ENCODE data around the gene TBC1D23. TPM values are rescaled to one million over a fixed set of nuclear protein-coding genes. Genes with fewer than 3 reads are reported as not detected.
"Not testable (repeated sequence)": the region's sequence is repeated elsewhere in the genome, so short reads cannot be mapped to it uniquely, and the experiment has no call there.

Gene TBC1D23
- total and polyA plus RNA-seq, 11 donors = 13.6 to 41.7 (median 32.9) TPM

DNA sequence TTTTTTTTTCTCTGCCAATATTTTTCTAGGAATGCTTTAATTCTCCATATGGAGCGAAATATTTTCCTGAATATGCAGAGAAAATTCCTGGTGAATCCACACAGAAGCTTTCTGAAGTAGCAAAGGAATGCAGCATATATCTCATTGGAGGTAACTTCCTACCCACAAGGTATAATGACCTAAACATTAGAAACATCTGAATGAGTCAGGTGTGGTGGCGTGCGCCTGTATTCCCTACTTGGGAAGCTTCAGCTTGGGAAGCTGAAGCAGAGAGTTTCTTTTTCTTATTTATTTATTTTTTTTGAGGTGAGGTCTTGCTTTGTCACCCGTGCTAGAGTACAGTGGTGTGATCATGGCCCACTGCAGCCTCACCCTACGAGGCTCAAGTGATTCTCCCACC, 79.0 kb downstream of the TBC1D23 start:
- no peak for ATAC-seq
- Histone ChIP-seq H3K27ac (no peak overlapping the region), H3K27me3 (no peaks in the 10 kb centered on the region), H3K36me3 (peaks cover 0 to 63% (median 46%) of the 10 kb centered on the region in 9 donors), H3K9me3 (peaks cover 0 to 8% (median 0%) of the 10 kb centered on the region in 12 donors), H3K4me3 (no peak overlapping the region), H3K4me1 (peaks cover 0 to 14% (median 9%) of the 10 kb centered on the region in 12 donors)
- WGBS, 4 donors = 94 to 97% (median 97%) methylated on average over 5 of the region's 5 CpGs
- intact Hi-C loops (cut with DNase I) = loop anchor here in 3 of 10 donors (5.0 to 10.0 kb wide), 3 partner anchors 45 to 65 kb away; partner anchors contain the start of genes LNP1 (in 2 of the 3) and TOMM70 (in 2 of the 3)
- TF ChIP-seq, protein P1, sequence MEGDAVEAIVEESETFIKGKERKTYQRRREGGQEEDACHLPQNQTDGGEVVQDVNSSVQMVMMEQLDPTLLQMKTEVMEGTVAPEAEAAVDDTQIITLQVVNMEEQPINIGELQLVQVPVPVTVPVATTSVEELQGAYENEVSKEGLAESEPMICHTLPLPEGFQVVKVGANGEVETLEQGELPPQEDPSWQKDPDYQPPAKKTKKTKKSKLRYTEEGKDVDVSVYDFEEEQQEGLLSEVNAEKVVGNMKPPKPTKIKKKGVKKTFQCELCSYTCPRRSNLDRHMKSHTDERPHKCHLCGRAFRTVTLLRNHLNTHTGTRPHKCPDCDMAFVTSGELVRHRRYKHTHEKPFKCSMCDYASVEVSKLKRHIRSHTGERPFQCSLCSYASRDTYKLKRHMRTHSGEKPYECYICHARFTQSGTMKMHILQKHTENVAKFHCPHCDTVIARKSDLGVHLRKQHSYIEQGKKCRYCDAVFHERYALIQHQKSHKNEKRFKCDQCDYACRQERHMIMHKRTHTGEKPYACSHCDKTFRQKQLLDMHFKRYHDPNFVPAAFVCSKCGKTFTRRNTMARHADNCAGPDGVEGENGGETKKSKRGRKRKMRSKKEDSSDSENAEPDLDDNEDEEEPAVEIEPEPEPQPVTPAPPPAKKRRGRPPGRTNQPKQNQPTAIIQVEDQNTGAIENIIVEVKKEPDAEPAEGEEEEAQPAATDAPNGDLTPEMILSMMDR (IDR thresholded peaks at IDR 0.05) = no peak
- no peak for TF ChIP-seq POLR2A (IDR thresholded peaks at IDR 0.05)
- no peak for DNase-seq

DNA sequence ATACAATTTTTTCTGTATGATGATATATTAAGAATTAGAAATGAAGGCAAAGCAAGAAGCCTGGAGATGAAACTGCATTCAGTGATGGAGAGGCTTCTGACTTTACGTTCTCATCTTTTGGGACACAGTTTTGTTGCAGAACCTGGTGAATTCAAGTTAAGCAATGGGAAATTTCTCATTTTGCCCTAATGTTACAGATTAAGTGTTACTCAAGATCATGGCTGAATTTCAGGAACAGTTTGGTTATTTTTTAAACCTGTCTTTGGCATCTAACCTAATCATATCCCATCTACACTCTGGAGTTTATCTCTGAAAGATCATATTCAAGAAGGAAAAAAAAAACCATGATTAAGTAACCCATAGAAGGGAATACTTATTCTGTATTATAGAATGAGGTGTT, 79.7 kb downstream of the TBC1D23 start:
- WGBS, 4 donors = 92 to 98% (median 95%) methylated on average over 1 of the region's 1 CpG
- DNase-seq (no peak), ATAC-seq (no peak)
- TF ChIP-seq, protein P1 (IDR thresholded peaks at IDR 0.05) = no peak
- no peak for TF ChIP-seq POLR2A (IDR thresholded peaks at IDR 0.05)
- Histone ChIP-seq H3K27ac (no peak overlapping the region), H3K4me1 (peaks cover 0 to 13% (median 2%) of the 10 kb centered on the region in 12 donors), H3K9me3 (peaks cover 0 to 8% (median 0%) of the 10 kb centered on the region in 12 donors), H3K4me3 (no peak overlapping the region), H3K27me3 (no peaks in the 10 kb centered on the region), H3K36me3 (peaks cover 0 to 70% (median 53%) of the 10 kb centered on the region in 9 donors)
- intact Hi-C loops (cut with DNase I) = no loop called here

DNA sequence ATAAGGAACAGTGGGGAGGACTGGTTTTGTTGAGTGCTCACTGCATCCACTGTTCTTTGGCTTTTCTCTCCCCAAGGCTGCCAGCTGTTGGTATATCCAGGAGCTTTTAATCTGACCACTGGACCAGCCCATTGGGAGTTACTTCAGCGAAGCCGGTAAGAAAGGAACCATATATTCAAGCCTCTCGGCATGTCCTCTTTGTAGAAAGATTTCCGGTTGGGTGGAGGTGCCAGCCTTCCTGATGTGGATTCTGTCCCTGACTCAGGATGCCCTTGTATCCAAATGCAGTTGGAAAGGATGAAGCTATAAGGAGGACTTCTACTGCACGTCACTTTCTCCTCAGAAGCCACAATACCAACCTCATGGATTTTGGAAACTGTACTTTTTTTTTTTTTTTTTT, 87.9 kb downstream of the TBC1D23 start:
- TF ChIP-seq POLR2A (IDR thresholded peaks at IDR 0.05) = no peak
- TF ChIP-seq, protein P1 (IDR thresholded peaks at IDR 0.05) = no peak
- H3K4me3 ChIP-seq = no peak overlapping the region
- peaks cover 0 to 14% (median 0%) of the 10 kb centered on the region in 12 donors for H3K4me1 ChIP-seq
- no peaks in the 10 kb centered on the region for H3K27me3 ChIP-seq
- no peaks in the 10 kb centered on the region for H3K9me3 ChIP-seq
- intact Hi-C loops (cut with DNase I) = no loop called here
- WGBS, 4 donors = 83 to 92% (median 88%) methylated on average over 5 of the region's 5 CpGs
- H3K27ac ChIP-seq = no peak overlapping the region
- peaks cover 0 to 86% (median 77%) of the 10 kb centered on the region in 9 donors for H3K36me3 ChIP-seq
- no peak for ATAC-seq
- DNase-seq = no peak

DNA sequence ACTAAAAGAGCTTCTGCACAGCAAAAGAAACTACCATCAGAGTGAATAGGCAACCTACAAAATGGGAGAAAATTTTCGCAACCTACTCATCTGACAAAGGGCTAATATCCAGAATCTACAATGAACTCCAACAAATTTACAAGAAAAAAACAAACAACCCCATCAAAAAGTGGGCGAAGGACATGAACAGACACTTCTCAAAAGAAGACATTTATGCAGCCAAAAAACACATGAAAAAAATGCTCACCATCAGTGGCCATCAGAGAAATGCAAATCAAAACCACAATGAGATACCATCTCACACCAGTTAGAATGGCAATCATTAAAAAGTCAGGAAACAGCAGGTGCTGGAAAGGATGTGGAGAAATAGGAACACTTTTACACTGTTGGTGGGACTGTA, 91.0 kb downstream of the TBC1D23 start:
- ATAC-seq; H3K27ac ChIP-seq; H3K27me3 ChIP-seq; H3K9me3 ChIP-seq; H3K4me3 ChIP-seq; intact Hi-C loops (cut with DNase I); DNase-seq; H3K4me1 ChIP-seq: not testable (repeated sequence)
- H3K36me3 ChIP-seq = peaks cover 0 to 85% (median 80%) of the 10 kb centered on the region in 9 donors
- 94 to 100% (median 98%) methylated on average over 1 to 2 of the region's 2 CpGs for WGBS, 4 donors

Data from heart left ventricle (tissue), 16 donors.